HepG2 (cell line): ENCODE results near the gene BEAN1. TPM values are rescaled to one million over a fixed set of nuclear protein-coding genes. Genes with fewer than 3 reads are reported as not detected.

Experiments
- ATAC-seq: fragments of 200-7000 bp; cut with Tn5 transposase; 3 replicates; pipeline ENCODE4 v1.9.1; 2020; ENCODE audit warnings: mild to moderate bottlenecking, moderate library complexity
- BruUV-seq: library from RNA; stranded (reverse); fragments of 400-500 nt; replicated peaks from 2 replicates; lab custom pipeline; 2021; lab: Mats Ljungman, UMichigan
- CTCF ChIA-PET: fragments of 300-600 bp; formaldehyde crosslinking; extraction: SDS; loops from one replicate; lab custom pipeline; 2021; ENCODE audit warnings: low total read pairs, inconsistent platforms, low intra/inter-chr PET ratio; lab: Yijun Ruan, JAX
- POLR2A ChIA-PET: fragments of 350-600 bp; sonication (Branson Sonifier 250); formaldehyde crosslinking; loops from one replicate; lab custom pipeline; 2020; ENCODE audit warnings: antibody characterized with exemption, inconsistent platforms; lab: Yijun Ruan, JAX
- DNase-seq: peaks from one replicate; pipeline ENCODE4 v3.0.0-alpha.2; 2015; ENCODE audit warnings: low spot score
- FAIRE-seq: peaks from 3 replicates; lab custom pipeline; 2011; peaks lifted over from hg19 to GRCh38; lab: Jason Lieb, UNC
- H2AFZ ChIP-seq: one replicate; pipeline ENCODE4 v1.6.1; 2011; ENCODE audit warnings: low read length, inconsistent platforms
- H3K27ac ChIP-seq: fragments of 300-600 bp; 3 replicates; pipeline ENCODE4 v1.8.0; 2011; ENCODE audit warnings: mixed run types, mild to moderate bottlenecking, mixed read lengths, low read length, inconsistent platforms; ENCODE audit not compliant: insufficient read depth; ENCODE audit errors: extremely low read length
- H3K27me3 ChIP-seq, 2 experiments: fragments of 200-600 bp in 1 of 2; 2 replicates in 1 of 2; 3 replicates in 1 of 2; pipeline versions ENCODE4 v1.6.0 to v1.8.0; 2011; ENCODE audit warnings: low read length in 2 of 2, mild to moderate bottlenecking in 2 of 2, moderate library complexity in 2 of 2, inconsistent platforms in 1 of 2; ENCODE audit not compliant: insufficient read depth in 2 of 2, control insufficient read depth in 1 of 2
- H3K36me3 ChIP-seq, 2 experiments: fragments of 200-600 bp in 1 of 2; replicated peaks in 1 of 2; 2 replicates in 1 of 2; 3 replicates in 1 of 2; pipeline versions ENCODE4 v1.5.1 to v1.8.0; 2011; ENCODE audit warnings: low read length in 2 of 2, inconsistent platforms in 1 of 2; ENCODE audit not compliant: insufficient read depth in 2 of 2, control insufficient read depth in 1 of 2
- H3K4me1 ChIP-seq: 2 replicates; pipeline ENCODE4 v1.5.1; 2012; ENCODE audit warnings: low read length, inconsistent platforms; ENCODE audit not compliant: insufficient read depth
- H3K4me2 ChIP-seq: 2 replicates; pipeline ENCODE4 v1.6.0; 2011; ENCODE audit warnings: low read depth, low read length, inconsistent platforms
- H3K4me3 ChIP-seq, 3 experiments: fragments of 200-600 bp in 1 of 3; sonication (generic), shearing (Covaris generic) in 1 of 3; replicated peaks in 1 of 3; 2 replicates each; pipeline ENCODE4 v1.5.1; 2011 to 2016; ENCODE audit warnings: low read length in 3 of 3, inconsistent platforms in 2 of 3, low read depth in 2 of 3, mild to moderate bottlenecking in 2 of 3, control low read depth in 1 of 3, mixed read lengths in 1 of 3; ENCODE audit not compliant: insufficient read depth in 1 of 3
- H3K79me2 ChIP-seq: one replicate; pipeline ENCODE4 v1.6.1; 2011; ENCODE audit warnings: low read length, inconsistent platforms; ENCODE audit not compliant: insufficient read depth
- H3K9ac ChIP-seq: 2 replicates; pipeline ENCODE4 v1.6.0; 2011; ENCODE audit warnings: mild to moderate bottlenecking, low read depth, low read length, inconsistent platforms; ENCODE audit not compliant: insufficient read depth
- H3K9me3 ChIP-seq: 2 replicates; pipeline ENCODE4 v1.5.1; 2012; ENCODE audit warnings: mild to moderate bottlenecking, low read length
- H4K20me1 ChIP-seq: 2 replicates; pipeline ENCODE4 v1.6.0; 2011; ENCODE audit warnings: inconsistent platforms, mild to moderate bottlenecking, low read length, moderate library complexity; ENCODE audit not compliant: insufficient read depth
- ZNF260 ChIP-seq: sonication (generic); formaldehyde crosslinking; IDR thresholded peaks from 2 replicates; pipeline ENCODE4 v1.4.0; 2020; ENCODE audit warnings: missing genetic modification reagents, low read depth, mild to moderate bottlenecking, borderline replicate concordance
- ZNF432 ChIP-seq: sonication (generic); formaldehyde crosslinking; IDR thresholded peaks from 2 replicates; pipeline ENCODE4 v1.5.0; 2020; ENCODE audit warnings: missing genetic modification reagents, mild to moderate bottlenecking, borderline replicate concordance
- WGBS: methylation state at CpG from one replicate; pipeline ENCODE4 v1.1.6; 2017; ENCODE audit warnings: low lambda C conversion rate; 5-methylcytosine and 5-hydroxymethylcytosine counted together
- in situ Hi-C: cut with HindIII; loops from 2 replicates; pipeline ENCODE4 v1.10.0; 2017; ENCODE audit warnings: low pct_unique_long_range_greater_than_20kb; ENCODE audit not compliant: extremely low pct_ligation_motif_present
- intact Hi-C: fragments of 100-400 bp; cut with micrococcal nuclease; formaldehyde crosslinking; loops from one replicate; pipeline ENCODE4 v1.10.0; 2022; ENCODE audit not compliant: unreplicated experiment
- polyA plus RNA-seq, 8 experiments: library from polyadenylated mRNA; depleted of rRNA in 3 of 8; stranded (reverse) in 7 of 8; unstranded in 1 of 8; fragments of >200 nt; fragmentation: Illumina TruSeq in 4 of 8; extraction: Trizol in 4 of 8; gene quantifications; 2 replicates each; pipeline versions ENCODE4 v1.2.1 to v1.2.3, GENCODE V29; 2011 to 2016; ENCODE audit warnings: low read depth in 4 of 8, missing spikeins in 1 of 8, mixed read lengths in 1 of 8; ENCODE audit not compliant: insufficient read depth in 1 of 8
- total RNA-seq, 5 experiments: library from RNA; depleted of rRNA; stranded (reverse); fragments of >200 nt; fragmentation: Illumina TruSeq; extraction: Trizol; gene quantifications; 2 replicates each; pipeline ENCODE4 v1.2.3, GENCODE V29; 2016; ENCODE audit warnings: low read depth in 1 of 5
- TF ChIP-seq, protein P1 (sequence below): sonication (generic); formaldehyde crosslinking; conservative IDR thresholded peaks from 2 replicates; pipeline ENCODE4 v1.4.0; 2020; ENCODE audit warnings: missing genetic modification reagents

Gene BEAN1
- total and polyA plus RNA-seq, 2 of the 13 experiments (the other 11 are each of a cell fraction or from before 2014, with no cell fraction given) = 0.53 to 1.4 TPM

DNA sequence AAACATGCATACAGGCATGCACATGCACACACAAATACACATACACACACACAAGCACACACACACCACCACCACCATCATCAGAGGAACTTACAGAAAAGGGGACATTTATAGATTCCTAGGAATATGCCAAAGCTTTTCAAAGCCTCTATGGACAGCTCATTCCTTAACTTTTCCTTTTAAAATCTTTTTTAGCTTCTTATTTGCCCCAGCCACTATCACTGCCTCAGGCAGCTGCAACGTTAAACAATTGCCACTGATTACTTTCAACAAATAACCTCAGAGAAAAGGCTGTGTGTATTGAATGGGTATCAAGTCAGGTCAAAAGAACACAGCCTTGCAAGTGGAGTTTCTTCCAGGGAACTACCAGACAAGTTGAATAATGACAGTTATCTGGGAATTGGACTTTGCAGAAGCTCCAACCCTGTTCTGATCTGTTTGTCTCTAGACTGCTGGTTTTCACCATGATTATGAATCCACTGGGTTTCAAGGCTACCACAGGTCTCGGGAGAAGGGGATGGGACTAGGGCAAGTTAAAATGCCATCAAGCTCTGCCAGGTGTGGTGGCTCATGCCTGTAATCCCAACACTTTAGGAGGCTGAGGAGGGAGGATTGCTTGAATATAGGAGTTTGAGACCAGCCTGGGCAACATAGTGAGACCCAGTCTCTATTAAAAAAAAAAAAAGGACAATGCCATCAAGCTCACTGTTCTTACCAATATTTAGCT lies 21.9 kb upstream of the BEAN1 start:
- H3K4me1 ChIP-seq = peaks cover 48% of the 10 kb centered on the region
- BruUV-seq = no TSS peak
- no peak overlapping the region for H3K27ac ChIP-seq
- DNase-seq (no peak), FAIRE-seq (no peak), ATAC-seq (no peak)
- CTCF ChIA-PET = interaction anchor here (6.5 kb wide), 1 partner anchor 77 kb away, joined by 121 read pairs; no protein-coding TSS in a partner anchor
- no peak overlapping the region for H3K4me2 ChIP-seq
- H3K36me3 ChIP-seq = 0 out of 5 replicates have a peak, but pooled peaks cover 0 to 2% of the 10 kb centered on the region in 2 experiments
- H4K20me1 ChIP-seq = no peaks in the 10 kb centered on the region
- WGBS = 3% methylated on average over 2 of the region's 2 CpGs
- TF ChIP-seq, protein P1, sequence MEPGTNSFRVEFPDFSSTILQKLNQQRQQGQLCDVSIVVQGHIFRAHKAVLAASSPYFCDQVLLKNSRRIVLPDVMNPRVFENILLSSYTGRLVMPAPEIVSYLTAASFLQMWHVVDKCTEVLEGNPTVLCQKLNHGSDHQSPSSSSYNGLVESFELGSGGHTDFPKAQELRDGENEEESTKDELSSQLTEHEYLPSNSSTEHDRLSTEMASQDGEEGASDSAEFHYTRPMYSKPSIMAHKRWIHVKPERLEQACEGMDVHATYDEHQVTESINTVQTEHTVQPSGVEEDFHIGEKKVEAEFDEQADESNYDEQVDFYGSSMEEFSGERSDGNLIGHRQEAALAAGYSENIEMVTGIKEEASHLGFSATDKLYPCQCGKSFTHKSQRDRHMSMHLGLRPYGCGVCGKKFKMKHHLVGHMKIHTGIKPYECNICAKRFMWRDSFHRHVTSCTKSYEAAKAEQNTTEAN (CRISPR knock-in tag) = no peak
- TF ChIP-seq ZNF432 = peak; percentile 91
- no peak for TF ChIP-seq ZNF260 (CRISPR knock-in tag)
- no peaks in the 10 kb centered on the region for H3K9me3 ChIP-seq
- in situ Hi-C loops = loop anchor here (5.0 to 25.0 kb wide), 4 partner anchors 42 to 457 kb away; no protein-coding TSS in a partner anchor
- POLR2A ChIA-PET = no interaction called here
- H3K9ac ChIP-seq = no peak overlapping the region
- no peaks in the 10 kb centered on the region for H3K27me3 ChIP-seq
- no peak overlapping the region for H2AFZ ChIP-seq
- no peak overlapping the region for H3K4me3 ChIP-seq
- no peaks in the 10 kb centered on the region for H3K79me2 ChIP-seq
- intact Hi-C loops = loop anchor here (5.0 kb wide), 1 partner anchor 182 kb away; no protein-coding TSS in a partner anchor
